ENCODE data around the gene SSNA1.

Gene SSNA1

DNA sequence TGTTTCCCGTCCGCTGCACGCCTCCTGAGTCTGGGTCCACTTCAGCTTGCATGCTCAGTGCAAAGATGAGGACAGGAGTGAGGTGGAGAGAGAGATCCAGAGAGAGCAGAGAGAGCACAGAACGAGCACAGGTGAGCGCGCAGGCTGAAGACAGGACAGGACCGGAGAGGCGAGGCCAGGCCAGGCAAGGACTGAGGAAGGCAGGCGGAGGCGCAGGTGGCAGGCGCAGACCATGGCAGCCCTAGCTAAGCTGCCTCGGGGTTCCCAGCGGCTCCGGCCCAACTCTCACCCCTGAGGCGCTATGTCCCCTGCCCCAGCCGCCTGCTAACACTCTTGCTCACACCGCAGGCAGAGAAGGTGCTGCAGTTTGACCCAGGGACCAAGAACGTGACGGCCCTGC, 39.8 kb upstream of the SSNA1 start:
- TF ChIP-seq, protein P1, sequence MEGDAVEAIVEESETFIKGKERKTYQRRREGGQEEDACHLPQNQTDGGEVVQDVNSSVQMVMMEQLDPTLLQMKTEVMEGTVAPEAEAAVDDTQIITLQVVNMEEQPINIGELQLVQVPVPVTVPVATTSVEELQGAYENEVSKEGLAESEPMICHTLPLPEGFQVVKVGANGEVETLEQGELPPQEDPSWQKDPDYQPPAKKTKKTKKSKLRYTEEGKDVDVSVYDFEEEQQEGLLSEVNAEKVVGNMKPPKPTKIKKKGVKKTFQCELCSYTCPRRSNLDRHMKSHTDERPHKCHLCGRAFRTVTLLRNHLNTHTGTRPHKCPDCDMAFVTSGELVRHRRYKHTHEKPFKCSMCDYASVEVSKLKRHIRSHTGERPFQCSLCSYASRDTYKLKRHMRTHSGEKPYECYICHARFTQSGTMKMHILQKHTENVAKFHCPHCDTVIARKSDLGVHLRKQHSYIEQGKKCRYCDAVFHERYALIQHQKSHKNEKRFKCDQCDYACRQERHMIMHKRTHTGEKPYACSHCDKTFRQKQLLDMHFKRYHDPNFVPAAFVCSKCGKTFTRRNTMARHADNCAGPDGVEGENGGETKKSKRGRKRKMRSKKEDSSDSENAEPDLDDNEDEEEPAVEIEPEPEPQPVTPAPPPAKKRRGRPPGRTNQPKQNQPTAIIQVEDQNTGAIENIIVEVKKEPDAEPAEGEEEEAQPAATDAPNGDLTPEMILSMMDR (IDR thresholded peaks at IDR 0.05): no peak

DNA sequence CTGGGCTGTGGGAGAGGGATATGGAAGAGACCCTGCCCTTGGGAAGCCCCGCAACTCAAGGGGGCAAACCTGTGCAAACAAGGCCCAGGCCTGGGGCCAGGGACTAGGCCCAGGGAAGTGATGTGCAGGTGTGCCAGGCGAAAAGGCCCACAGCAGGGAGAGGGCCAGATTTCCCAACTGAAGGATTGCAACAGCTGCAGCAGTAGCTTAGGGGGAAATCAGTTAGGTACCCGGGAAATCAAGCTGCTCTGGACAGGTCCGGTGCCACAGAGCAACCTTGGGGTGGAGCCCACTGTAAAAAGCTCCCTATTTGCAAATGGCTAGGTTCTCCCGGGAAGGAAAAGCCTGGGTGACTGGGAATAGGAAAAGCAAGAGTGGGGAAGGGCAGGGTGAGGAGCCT, 39.1 kb upstream of the SSNA1 start:
- TF ChIP-seq, protein P1 (IDR thresholded peaks at IDR 0.05): no peak

DNA sequence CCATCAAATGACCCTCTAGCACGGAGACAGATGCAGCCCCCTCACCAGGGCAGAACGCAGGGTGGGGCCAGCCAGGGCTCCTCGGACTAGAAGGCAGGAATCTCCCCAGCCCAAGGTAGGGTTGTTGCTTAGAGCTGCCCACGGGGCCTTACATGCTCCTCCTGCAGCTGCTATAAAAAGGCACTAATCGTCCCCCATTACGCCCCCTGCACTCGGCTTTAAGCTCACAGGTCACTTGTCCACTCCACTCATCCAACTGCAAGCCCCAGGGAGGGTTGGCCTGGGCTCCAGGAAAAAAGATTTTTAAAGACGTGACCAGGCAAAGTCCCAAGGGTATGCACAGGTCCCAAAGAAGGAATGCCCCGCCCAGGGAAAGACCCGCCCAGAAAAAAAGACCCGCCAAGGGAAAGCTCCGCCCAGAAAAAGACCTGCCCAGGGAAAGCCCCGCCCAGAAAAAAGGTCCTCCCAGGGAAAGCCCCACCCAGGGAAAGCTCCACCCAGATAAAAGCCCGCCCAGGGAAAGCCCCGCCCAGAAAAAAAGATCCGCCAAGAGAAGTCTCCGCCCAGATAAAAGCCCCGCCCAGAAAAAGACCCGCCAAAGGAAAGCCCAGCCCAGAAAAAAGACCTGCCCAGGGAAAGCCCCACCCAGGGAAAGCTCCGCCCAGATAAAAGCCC, 38.4 kb upstream of the SSNA1 start:
- TF ChIP-seq, protein P1 (IDR thresholded peaks at IDR 0.05): no peak

DNA sequence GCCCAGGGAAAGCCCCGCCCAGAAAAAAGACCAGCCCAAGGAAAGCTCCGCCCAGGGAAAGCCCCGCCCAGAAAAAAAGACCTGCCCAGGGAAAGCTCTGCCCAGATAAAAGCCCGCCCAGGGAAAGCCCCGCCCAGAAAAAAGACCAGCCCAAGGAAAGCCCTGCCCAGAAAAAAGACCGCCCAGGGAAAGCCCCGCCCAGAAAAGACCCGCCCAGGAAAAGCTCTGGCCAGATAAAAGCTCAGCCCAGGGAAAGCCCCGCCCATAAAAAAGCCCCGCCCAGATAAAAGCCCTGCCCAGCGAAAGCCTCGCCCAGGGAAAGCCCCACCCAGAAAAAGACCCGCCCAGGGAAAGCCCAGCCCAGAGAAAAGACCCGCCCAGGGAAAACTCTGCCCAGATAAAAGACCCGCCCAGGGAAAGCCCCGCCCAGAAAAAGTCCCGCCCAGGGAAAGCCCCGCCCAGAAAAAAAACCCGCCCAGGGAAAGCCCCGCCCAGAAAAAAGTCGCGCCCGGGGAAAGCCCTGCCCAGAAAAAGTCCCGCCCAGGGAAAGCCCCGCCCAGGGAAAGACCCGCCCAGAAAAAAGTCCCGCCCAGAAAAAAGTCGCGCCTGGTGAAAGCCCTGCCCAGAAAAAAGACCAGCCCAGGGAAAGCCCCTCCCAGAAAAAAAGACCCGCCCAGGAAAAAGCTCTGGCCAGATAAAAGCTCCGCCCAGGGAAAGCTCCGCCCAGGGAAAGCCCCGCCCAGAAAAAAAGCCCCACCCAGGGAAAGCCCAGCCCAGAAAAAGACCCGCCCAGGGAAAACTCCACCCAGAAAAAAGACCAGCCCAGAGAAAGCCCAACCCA, 37.6 kb upstream of the SSNA1 start:
- TF ChIP-seq, protein P1 (IDR thresholded peaks at IDR 0.05): no peak

DNA sequence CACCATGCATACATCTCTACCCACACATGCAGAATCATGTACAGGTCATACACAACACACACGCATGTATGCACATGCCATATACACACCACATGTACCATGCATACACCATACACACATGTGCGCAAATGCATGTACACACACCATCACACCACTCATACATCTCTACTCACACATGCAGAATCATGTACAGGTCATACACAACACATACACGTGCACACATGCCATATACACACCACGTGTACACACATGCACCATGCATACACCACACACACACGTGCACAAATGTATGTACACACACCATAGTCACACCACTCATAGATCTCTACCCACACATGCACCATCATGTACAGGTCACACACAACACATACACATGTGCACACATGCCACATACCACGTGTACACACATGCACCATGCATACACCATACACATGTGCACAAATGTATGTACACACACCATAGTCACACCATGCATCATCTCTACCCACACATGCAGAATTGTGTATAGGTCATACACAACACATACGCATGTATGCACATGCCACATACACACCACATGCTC, 35.6 kb upstream of the SSNA1 start:
- TF ChIP-seq, protein P1 (IDR thresholded peaks at IDR 0.05): no peak

DNA sequence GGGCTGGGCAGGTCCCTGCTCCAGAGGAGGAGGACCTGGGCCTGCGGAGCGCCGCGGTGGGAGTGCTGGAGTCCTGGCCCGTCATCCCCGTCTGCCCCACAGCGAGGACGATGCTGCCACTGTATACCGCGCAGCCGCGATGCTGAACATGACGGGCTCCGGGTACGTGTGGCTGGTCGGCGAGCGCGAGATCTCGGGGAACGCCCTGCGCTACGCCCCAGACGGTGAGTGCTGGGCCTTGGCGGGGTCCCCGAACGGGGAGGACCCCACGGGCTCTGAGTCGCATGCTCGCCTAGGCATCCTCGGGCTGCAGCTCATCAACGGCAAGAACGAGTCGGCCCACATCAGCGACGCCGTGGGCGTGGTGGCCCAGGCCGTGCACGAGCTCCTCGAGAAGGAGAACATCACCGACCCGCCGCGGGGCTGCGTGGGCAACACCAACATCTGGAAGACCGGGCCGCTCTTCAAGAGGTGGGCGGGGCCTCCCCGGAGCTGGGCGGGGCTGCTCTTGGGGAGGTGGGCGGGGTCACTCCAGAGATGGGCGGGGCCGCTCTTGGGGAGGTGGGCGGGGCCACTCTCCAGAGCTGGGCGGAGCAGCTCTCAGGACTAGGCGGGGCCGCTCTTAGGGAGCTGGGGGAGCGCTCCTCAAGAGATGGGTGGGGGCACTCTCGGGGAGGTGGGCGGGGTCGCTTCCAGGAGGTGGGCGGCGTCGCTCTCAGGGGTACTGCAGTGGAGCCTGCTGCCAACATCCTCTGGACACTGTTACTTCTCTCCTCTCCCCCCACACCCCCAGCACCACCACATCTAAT, 31.7 kb upstream of the SSNA1 start:
- TF ChIP-seq, protein P1 (IDR thresholded peaks at IDR 0.05): no peak
